HG03354 (cell line): Measurements from ENCODE around the gene CEACAM16.
"Not testable (repeated sequence)": the region's sequence is repeated elsewhere in the genome, so short reads cannot be mapped to it uniquely, and the experiment has no call there.

Experiments used
- ATAC-seq: cut with Tn5 transposase; IDR thresholded peaks from one replicate; pipeline ENCODE4 v1.9.1; 2021; ENCODE audit warnings: mild to moderate bottlenecking; ENCODE audit not compliant: unreplicated experiment, poor library complexity, severe bottlenecking

Gene CEACAM16

GRCh38 chr19:44701228-44701627, 2.3 kb downstream of the CEACAM16 start:
- ATAC-seq = no peak

- ATAC-seq = no peak
Measured at GRCh38 chr19:44702551-44703176, 3.7 kb downstream of the CEACAM16 start.

- no peak for ATAC-seq
Measured at GRCh38 chr19:44703336-44704078, 4.6 kb downstream of the CEACAM16 start.

- no peak for ATAC-seq
Measured at GRCh38 chr19:44704982-44705381, 6.0 kb downstream of the CEACAM16 start.

GRCh38 chr19:44705502-44706010, 6.6 kb downstream of the CEACAM16 start:
- no peak for ATAC-seq

GRCh38 chr19:44706506-44707236, 7.7 kb downstream of the CEACAM16 start:
- ATAC-seq = no peak

- ATAC-seq = no peak
Measured at GRCh38 chr19:44707794-44708193, 8.8 kb downstream of the CEACAM16 start.

- no peak for ATAC-seq
Measured at GRCh38 chr19:44708940-44709339, 10.0 kb downstream of the CEACAM16 start.

- ATAC-seq = not testable (repeated sequence)
Measured at GRCh38 chr19:44709434-44710266, 10.7 kb downstream of the CEACAM16 start.

GRCh38 chr19:44710483-44710882, 11.5 kb downstream of the CEACAM16 start:
- ATAC-seq = no peak

- ATAC-seq = no peak
Measured at GRCh38 chr19:44712864-44713515, 14.0 kb downstream of the CEACAM16 start.

- ATAC-seq = no peak
Measured at GRCh38 chr19:44714597-44715169, 15.7 kb downstream of the CEACAM16 start.

GRCh38 chr19:44717603-44718002, 18.7 kb downstream of the CEACAM16 start:
- ATAC-seq = no peak

GRCh38 chr19:44718441-44719261, 19.7 kb downstream of the CEACAM16 start:
- ATAC-seq = no peak

- ATAC-seq = no peak
Measured at GRCh38 chr19:44719262-44719701, 20.3 kb downstream of the CEACAM16 start.

GRCh38 chr19:44720396-44720795, 21.4 kb downstream of the CEACAM16 start:
- ATAC-seq = not testable (repeated sequence)

GRCh38 chr19:44720945-44721344, 22.0 kb downstream of the CEACAM16 start:
- ATAC-seq = no peak

- not testable (repeated sequence) for ATAC-seq
Measured at GRCh38 chr19:44721369-44721768, 22.4 kb downstream of the CEACAM16 start.
